NCI-H1092 (cell line): Measurements from ENCODE around the gene SLC11A1.

ENCODE experiments used
- DNase-seq: peaks from one replicate; lab custom pipeline; 2025; lab: John Stamatoyannopoulos, UW

SLC11A1 gene, protein sequence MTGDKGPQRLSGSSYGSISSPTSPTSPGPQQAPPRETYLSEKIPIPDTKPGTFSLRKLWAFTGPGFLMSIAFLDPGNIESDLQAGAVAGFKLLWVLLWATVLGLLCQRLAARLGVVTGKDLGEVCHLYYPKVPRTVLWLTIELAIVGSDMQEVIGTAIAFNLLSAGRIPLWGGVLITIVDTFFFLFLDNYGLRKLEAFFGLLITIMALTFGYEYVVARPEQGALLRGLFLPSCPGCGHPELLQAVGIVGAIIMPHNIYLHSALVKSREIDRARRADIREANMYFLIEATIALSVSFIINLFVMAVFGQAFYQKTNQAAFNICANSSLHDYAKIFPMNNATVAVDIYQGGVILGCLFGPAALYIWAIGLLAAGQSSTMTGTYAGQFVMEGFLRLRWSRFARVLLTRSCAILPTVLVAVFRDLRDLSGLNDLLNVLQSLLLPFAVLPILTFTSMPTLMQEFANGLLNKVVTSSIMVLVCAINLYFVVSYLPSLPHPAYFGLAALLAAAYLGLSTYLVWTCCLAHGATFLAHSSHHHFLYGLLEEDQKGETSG

DNA sequence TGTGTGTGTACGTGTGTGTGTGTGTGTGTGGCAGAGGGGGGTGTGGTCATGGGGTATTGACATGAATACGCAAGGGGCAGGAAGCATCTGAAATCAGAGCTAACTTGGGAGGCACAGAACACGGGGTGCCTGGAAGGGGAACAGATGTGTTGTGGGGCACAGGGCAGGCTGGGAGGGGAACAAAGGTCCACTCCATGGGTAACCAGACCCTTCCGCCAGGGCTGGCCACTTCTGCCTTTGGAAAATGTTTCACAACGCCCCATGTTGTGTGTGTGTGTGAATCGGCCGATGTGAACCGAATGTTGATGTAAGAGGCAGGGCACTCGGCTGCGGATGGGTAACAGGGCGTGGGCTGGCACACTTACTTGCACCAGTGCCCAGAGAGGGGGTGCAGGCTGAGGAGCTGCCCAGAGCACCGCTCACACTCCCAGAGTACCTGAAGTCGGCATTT, at the start of gene SLC11A1:
Gene SLC11A1, plus strand, starts transcription at position 358 of the 451 bp plus-strand sequence. CDS start 96 bp downstream, outside the sequence.
- no peak for DNase-seq

DNA sequence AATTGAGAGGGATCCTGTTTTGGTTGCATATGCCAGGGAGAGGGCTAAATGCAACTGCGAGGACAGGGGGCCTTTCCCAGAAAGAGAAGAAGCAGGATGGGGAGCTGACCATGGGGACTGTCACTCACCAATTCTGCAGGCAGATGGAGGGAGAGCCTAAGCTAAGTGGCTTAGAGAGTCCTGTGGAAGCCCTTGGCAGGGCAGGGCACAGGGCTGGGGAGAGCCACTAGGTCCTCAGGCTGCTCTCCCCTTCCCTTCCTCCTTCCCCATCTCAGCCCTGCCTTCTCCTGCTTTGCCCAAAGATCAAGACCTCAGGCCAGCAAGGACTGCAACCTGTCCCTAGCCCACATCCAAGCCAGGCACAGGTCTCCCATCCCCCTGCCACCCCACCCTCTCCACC, 49.8 kb upstream of the SLC11A1 start:
- no peak for DNase-seq

DNA sequence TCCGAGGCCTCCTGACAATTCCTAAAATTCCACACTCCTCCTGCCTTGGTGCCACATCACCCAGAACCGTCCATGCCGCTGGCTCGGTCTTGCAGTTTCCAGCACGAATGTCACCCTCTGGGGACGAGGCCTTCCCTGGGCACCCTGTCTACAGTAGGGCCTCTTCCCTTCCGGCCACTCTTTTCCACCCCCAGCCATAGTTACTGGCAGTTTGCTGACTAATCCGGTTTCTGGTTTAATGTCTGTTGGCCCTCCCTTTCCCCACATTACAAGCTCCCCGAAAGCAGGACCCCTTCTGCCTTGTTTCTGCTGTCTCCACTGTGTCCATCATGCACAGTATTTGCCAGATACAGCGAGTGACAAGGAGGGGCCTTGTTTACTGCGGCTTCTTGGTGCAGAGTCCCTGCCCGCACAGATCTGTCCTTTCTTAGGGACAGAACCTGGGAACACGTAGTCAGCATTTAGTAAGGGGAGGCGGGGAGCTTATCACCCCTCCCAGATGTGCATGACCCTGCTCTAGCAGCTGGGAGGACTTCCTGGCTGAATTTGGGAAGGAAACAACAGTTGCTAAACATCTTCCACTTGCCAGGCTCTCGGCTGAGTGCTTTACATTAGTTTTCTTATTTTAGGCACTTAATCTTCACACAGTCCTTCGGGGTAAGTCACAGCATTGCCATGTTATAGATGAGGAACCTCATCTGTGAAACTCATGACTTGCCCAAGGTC, 49.0 kb upstream of the SLC11A1 start:
- DNase-seq, result no peak

DNA sequence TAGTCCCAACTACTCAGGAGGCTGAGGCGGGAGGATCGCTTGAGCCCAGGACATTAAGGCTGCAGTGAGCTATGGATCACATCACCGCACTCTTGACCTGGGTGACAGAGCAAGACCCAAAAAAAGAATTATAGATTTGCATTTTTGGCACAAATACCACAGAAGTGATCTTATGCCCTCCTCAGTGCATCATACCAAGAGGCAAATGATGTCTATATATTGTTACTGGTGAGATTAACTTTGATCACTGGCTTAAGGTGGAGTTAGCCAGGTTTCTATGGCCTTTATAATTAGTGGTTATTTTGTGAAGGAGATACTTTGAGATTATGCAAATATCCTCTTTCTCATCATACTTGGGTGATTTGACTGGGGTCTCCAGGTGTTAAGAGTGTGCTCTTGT, 47.5 kb upstream of the SLC11A1 start:
- DNase-seq, result no peak

DNA sequence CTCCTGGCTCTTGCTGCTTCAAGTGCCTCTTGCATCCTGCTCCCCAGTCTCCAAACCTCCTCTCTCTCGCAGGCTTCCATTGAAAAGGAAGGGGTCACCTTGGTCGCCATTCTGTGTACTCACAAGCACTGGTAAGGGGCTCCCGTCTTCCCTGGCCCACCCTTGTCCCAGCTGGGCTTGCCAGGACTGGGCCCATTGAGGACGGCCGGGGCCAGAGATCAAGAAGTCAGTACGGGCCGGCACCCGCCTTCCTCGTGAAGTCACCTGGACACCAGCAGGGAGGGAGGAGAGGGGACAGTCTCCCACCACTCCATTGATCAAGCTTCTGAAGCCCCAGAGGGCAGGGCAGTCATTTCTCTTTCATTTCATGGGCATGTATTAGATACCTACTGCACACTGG, 41.4 kb upstream of the SLC11A1 start:
- no peak for DNase-seq

DNA sequence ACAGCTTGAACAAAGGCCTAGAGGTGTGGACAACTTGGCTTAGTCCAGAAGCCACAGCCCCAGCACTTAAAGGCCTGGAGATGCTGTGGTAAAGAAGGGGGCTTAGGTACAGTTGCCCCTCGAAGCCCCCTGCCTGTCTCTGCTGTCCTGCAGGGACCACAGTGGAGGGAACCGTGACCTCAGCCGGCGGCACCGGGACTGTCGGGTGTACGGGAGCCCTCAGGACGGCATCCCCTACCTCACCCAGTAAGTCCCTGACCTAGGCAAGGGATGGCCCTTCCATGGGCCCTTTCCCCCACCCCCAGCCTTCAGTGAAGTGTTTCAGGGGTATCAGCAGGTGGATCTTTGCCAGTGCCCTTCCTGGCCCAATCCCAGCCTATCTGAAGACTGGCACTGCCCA, 40.7 kb upstream of the SLC11A1 start:
- no peak for DNase-seq

DNA sequence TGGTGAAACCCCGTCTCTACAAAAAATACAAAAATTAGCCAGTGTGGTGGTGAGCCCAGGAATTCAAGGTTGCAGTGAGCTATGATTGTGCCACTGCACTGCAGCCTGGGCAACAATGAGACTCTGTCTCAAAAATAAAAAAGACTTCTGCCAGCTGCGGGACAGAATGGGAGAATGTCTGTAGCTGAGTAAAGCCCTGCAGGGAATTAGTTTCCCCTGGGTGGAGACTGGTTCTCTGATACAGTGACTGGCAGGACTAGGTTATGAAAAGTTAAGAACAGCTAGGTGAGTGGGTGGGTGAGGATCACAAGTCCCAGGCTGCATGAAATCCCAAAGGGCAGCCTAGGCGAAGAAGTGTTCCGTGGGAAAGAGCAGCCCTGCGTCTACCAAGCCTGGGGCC, 39.2 kb upstream of the SLC11A1 start:
- DNase-seq, result no peak

DNA sequence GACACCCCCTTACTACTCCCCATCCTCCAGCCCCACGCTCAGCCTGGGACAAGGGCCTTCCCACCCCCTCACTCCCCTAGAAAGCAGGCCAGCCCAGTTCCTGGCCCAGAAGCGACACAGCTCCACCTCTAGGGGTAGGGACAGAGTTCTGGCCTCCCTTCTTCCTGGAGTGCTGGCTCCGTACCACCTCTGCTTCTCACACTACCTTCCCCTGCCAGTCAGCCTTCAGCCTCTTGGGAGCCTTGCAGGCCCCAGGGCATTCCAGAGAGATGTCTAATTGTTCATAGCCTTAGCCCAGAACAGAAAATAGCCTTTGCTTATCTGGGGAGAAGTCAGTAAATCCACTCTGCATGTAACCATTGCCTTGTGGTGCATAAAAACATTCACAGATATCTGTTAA, 38.5 kb upstream of the SLC11A1 start:
- DNase-seq, result no peak

DNA sequence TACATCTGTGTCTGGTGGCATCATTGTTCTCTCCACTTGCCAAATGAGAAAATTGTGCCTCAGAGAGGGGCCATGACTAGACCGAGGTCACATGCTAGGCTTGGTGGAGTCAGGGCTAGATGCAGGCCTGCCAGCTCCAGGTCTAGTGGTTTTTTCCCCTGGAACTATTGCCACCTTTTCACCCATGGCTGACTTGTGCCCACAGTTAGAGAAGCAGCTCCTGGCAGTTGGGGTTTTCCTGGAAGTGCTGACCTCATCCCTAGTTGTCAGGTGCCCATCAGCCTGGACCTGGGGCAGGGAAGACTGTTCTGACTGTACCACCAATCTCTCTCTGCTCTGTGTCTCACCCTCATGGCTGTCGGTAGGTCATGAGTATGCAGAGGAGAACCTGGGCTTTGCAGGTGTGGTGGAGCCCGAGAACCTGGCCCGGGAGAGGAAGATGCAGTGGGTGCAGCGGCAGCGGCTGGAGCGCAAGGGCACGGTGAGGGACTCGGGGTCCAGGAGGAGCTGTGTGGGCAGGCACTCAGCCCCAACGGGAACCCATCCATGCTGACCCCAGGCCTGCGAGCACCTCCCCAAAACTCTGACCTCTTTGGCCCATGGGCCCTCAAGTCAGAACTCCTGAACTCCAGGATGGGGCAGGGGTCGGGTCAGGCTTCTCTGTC, 37.9 kb upstream of the SLC11A1 start:
- no peak for DNase-seq

DNA sequence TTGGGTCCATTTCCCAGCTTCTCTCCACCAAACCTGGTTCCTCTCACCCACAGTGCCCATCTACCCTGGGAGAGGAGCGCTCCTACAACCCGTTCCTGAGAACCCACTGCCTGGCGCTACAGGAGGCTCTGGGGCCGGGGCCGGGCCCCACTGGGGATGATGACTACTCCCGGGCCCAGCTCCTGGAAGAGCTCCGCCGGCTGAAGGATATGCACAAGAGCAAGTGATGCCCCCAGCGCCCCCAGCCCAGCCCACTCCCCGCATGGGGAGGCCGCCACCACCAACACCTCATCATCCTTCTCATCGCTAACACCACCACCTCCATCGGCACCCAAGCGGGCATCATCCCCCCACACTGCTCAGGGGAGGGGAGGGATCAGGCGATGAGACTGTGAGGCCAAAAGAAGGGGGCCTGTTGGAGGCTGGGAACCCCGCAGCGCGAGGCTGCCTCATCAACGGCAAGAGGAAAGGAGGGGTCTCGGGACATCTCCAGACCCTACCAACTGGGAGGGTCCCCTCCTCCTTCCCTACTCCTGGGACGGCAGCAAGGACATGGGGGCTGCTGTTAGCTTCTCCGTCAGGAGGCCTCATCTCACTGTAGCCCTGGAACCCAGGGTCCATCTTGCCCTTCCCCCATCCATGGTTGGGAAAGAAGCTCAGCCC, 37.2 kb upstream of the SLC11A1 start:
- DNase-seq, result no peak

DNA sequence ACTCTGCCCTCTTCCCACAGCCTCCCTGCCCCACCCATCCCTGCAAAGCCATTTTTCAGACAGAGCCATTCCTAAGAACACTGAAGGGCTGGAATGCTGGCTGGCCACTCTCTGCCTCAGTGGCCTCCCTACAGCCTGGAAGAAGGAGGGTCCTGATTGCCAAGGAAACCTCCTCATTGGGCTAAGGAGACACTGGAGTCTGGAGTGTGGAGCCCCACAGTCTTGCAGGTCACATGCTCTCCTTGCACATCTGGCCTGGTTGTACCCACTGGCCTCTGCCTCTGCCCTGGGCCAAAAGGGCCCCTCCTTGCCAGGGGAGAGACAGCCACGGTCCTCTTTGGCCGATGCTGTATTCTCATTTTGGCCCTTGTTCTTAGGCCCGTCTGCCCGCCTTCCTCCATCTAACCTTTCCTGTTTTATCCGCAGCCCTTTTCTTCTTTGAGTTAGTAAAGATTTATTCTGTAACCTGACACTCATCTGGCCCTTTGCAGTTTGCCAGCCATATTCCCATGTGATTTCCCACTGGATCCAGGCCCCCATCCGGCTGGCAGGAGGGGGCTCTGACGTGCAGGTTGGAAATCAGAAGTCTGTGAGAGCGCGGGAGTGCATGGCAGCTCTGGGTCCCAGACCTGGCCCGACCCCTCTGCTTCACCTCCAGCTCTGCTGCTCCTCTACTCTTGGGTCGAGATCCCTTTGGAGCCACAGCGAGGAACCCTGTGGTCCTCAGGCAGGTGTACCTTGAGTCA, 36.4 kb upstream of the SLC11A1 start:
- no peak for DNase-seq

DNA sequence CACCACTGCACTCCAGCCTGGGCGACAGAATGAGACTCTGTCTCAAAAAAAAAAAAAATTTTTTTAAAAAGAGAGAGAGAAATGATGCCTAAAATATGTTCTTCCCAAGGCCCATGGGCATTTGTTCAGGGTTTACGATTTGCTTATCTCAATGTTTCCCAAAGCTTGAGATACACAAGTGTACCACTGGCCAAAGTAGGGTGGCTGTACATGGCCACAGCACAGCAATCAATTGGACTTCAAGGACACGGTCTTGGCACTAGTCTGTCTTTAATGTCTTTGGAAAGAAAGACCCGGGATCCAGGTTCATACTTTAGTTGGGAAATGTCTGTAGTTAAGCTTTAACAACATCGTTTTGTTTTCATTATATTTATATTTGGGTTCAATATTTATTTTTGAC, 34.9 kb upstream of the SLC11A1 start:
- no peak for DNase-seq

DNA sequence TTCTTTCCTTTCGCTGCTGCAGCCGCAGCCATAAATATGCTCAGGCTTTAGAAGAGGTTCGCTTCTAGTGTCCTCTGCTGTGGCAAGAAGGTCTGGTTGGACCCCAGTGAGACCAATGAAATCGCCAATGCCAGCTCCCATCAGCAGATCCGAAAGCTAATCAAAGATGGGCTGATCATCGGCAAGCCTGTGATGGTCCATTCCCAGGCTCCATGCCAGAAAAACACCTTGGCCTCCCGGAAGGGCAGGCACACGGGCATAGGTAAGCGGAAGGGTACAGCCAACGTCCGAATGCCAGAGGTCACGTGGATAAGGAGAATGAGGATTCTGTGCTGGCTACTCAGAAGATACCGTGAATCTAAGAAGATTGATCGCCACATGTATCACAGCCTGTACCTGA, 28.0 kb upstream of the SLC11A1 start:
- DNase-seq, result no peak

DNA sequence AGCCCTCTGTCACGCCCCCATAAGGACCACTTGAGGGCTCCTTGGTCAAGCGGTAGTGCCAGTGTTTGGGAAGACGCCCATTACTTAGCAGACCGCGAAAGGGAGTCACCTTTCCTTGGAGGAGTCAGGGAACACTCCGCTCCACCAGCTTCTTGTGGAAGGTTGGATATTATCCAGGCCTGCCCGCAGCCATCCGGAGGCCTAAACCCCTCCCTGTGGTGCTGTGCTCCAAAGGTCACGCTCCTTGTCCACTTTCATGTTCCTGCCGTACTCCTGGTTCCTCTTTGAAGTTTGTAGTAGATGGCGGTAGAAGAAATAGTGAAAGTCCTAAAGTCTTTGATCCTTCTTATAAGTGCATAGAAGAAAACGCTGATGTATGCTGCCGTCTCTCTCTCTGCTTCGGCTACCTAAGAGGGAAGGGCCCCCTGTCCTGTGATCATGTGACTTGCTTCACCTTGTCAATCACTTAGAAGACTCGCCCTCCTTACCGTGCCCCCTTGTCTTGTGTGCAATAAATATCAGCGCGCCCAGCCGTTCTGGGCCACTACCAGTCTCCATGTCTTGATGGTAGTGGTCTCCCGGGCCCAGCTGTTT, 27.1 kb upstream of the SLC11A1 start:
- DNase-seq, result no peak

DNA sequence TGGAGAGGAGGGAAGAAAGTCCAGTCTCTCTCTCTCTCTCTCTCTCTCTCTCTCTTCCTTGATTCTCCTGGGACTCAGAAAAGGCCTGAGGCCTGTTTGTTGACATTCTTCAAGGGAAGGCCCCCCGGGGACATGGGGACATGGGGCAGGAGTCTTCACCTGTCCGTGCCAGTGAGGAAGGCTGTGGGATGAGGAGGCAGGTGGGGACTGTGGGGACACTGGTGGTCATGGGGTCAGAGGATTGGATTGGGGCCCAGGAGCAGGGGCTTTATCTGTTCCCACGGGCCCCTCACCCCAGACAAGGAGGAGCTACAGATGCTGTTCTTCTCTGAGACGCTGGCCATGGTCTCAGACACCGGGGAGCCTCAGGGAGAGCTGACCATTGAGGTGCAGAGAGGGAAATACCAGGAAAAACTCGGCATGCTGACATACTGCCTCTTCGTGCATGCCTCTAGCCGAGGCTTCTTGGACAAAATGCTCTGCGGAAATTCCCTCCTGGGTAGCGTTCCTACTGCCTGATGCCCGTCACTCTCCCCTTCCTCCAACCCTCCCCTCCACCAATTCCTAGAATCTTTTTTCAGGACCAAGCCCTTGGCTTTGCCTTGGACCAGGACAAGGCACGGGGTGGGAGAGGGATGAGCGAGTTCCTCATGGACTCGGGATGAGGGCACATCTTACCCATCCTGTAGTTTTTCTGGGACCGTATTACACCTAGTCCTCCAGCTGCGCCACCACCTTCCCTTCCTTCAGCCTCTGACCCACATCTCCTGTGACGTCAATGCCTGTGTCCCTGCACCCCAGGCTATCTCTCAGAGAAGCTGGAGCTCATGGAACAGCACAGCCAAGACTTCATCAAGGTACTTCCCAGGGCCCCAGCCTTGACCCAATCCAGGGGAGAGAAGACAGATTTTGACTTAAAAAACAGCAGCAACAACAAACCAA, 24.6 kb upstream of the SLC11A1 start:
- no peak for DNase-seq

DNA sequence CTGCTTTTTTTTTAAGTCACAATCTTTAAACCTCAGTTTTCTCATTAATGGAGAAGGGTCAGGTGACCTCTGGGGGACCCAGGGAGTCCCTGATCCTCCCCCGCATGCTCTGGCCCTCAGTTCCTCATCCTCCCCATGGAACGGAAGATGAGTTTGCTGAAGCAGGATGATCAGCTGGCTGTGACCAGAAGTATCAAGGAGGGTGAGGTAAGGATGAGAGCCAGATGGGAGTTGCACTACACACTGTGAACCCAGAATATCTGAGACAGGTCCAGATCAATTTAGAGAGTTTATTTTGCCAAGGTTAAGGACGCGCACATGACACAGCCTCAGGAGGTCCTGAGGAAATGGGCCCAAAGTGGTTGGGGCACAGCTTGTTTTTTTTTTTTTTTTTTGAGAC, 21.6 kb upstream of the SLC11A1 start:
- DNase-seq, result no peak

DNA sequence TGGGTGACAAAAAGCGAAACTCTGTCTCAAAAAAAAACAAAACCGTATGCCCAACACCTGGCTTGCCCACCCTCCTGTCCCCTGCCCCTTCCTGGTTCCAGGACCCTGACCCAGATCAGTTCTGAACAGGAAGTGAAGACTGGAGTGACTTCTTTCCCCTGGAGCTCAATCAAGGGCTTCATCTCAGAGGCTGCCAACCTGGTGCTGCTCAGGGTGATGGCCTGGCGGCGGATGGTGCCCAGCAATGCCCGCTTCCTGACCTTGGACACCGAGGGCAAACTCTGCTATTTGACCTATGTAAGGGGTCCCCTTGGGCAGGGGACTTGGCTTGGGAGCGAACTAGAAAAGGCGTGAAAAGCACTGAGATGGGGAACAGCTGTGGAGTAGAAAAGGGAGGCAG, 19.5 kb upstream of the SLC11A1 start:
- no peak for DNase-seq

DNA sequence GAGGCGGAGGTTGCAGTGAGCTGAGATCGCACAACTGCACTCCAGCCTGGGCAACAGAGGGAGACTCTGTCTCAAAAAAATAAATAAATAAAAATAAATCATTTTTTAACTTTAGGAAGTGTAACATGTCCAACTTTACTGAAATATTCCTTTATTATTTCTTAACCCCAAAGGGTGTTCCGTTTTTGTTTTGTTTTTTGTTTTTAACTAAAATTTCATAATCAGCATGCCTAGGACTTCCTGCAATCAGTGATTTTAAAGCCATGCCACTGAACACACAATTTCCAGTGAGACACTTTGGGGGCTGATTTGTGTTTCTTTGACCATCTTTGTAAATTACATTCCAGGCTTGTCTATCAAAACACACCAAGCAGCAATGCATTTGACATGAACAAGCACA, 18.3 kb upstream of the SLC11A1 start:
- no peak for DNase-seq

DNA sequence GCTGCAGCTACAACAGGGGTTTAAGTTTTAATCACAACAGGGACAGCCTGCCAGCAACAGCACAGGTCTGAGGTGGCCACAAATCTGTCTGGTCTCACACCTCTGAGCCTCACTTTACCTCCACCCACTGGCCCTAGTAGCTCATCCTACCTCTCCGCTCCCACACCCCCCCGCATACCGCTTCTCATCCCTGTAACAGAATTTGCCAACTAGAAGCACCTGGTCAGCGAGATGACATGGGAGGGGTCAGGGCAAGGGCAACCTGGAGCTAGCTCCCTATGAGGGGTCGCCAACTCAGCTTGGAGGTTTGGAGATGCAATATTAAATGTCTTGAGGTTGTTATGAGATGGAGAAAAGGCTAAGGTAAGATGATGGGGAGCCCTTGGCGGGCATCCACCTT, 17.9 kb upstream of the SLC11A1 start:
- DNase-seq, result no peak
